HG02571 (cell line): ENCODE results near the gene GFOD1.
A peak's percentile ranks its signal among the peaks of the same experiment; 100 is the strongest.

Experiments
- ATAC-seq: cut with Tn5 transposase; IDR thresholded peaks from one replicate; pipeline ENCODE4 v1.9.1; 2021; ENCODE audit warnings: mild to moderate bottlenecking, moderate library complexity; ENCODE audit not compliant: unreplicated experiment

GFOD1 gene

DNA sequence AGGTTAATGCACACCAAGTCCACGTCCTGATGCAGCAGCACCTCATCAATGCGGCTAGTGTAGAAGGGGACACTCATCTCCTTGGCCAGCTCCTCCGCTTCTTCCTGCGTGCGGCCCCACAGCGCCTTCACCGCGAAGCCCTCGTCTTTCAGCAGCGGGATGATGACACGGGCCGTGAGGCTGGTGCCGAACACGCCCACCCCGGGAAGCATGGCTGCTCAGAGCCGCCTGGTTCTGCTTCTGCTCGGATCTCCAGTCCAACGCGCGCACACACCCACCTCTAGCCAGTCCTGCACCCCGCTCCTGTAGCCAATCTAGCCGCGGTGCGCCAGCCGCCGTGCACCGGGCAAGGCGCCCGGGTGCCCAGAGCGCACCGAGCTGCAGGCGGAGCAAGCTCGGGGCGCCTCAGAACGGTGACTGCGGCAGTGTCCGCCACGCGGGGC lies 700 bp downstream of the GFOD1 start:
- peak; percentile 25 for ATAC-seq

DNA sequence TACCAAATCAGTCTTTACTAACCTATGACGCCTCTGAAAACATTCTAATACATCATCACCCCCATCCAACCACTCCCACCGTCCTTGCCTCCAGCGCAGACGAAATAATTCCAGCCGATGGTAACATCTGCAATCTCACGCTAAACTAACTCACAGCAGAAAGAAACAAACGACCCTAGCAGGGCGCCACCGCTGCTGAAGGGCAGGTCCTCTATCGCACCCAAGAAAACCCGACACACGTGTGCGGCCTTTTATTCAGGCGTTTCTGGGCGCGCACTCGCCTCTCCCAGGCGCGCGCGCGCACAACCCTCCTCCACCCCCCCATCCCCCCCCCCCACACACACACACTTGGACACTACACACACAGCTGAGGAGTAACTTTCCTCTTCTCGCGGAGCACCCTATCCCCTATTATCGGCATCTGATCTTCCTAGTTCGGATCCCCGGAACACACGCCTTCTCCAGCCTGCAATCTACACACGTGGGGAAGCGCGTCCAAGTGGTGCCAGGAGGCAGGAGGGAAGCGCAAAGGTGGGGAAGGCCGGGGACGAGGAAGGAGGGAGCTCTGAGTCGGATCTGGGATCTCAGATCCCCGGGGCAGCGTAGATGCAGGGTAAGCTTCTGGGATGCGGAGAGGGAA lies 1.4 kb downstream of the GFOD1 start:
- no peak for ATAC-seq

DNA sequence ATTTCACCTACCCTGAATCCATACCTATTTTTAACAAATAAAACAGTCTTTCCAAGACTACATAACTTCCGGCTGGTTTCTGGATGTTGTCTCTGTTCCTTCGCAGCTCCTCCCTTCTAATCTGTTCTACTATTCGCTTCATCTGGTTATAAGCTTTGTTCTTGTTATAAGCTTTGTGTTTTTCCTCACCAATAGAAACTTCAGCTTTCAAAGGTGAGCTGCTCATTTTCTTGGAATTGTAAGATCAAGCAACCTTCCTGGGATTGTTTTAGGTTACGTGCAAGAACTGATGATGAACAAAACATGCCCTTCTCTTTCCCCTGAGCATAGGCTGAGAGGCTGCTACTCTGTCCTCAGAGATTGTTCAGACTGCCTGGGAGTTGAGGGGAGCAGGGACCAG lies 2.1 kb downstream of the GFOD1 start:
- ATAC-seq = no peak

GRCh38 chr6:13484827-13485226 lies 2.6 kb downstream of the GFOD1 start:
- ATAC-seq = no peak

DNA sequence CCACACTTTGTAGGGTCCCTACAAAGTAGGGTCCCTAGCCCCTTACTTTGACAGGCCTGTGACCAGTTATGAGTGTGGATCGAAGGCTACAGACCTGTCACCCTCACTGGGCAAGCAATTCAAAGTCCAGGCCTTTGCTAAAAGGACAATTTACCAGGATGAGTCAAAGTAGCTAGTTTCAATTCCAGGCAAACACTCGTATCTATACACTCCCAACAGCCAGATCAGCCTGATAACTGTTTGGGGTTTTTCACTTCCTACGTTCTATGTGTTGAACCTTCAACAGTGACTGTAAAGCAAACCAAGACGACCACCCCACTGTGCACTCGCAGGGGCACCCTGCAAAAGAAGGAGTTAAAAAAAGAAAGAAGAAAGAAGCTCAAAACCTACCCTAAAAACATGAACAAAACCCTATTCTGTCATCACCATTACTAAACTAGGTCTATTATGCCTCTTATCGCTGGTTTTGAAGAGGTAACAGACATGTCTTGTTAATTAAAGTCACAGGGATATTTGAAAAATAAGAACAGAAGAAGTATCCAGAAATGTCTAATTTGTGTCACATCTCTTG lies 3.2 kb downstream of the GFOD1 start:
- ATAC-seq = no peak

DNA sequence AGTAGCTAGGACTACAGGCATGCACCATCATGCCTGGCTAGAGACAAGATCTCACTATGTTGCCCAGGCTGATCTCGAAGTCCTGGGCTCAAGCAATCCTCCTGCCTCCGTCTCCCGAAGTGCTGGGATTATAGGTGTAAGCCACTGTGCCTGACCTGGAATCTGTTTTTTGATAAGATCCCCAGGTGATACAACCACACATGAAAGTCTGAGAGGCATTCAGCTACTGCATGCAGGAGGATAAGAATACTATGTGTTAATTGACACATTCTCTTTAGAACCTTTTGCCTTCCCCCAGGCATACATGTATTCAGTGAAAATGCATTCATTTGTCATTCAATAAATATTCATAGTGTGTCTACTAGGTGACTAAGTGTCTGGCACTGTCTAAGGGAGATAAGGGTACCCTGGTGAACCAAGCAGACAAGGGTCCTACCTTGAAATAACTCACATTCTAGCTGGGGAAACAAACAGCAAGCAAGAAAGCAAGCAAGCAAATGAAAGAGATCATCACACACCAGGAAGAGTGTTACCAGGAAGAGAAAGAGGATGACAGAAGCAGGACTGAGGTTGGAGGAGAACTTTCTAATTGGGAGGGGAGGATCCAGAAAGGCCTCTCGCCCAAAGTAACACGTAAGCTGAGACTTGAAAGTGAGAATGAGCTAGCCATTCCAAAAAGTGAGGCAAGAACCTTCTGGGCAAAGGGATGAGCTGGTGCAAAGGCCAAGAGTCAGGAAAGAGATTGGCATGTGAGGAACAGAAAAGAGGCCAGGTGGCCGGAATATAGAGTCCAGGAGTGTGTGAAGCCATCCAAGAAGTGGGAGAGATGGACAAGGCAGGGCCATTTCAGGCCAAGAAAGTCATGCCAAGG lies 6.5 kb downstream of the GFOD1 start:
- no peak for ATAC-seq

DNA sequence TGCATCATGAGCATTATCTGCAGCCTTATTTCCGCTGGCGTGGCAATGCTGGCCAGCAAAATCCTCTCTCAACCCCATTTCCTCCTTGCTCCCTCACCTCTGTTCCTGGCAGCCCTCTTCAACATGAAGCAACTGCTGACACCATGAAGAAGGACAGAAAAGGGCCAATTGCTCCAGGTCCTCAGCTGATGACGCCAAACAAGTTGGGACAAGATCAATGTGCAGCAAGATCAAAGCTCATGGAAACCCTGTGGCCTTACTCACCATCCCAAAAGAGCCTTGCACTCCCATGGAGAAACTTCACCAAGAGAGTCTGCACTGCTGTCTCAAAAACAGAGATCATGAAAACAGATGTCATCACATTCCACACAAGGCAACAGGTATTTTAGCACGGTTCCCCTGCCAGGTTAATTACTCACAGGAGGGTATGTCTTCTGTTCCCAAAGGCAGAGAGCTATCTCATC lies 7.4 kb downstream of the GFOD1 start:
- ATAC-seq = no peak

- ATAC-seq = no peak
Observed at GRCh38 chr6:13479206-13479800, 8.1 kb downstream of the GFOD1 start.

DNA sequence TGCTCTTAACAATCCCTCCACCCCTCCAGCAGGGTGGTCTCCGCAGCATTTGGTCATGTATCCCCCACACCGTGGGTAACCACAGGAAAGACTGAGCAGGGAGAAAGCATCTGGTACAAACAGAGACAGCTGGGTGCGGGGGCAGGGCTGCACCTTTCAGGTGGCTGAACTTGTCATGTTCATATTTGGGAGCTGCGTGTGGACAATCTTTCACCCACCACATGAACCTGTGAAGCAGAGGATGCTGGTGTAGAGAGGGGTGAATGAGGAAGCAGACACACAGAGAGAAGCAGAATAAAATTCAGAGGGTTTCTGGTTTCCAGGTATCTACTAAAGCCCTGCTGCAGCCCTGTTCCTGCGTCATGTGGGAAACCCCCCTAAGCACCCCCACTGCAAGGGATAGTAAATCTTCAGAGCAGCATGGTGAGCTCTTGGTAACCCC lies 8.9 kb downstream of the GFOD1 start:
- no peak for ATAC-seq

DNA sequence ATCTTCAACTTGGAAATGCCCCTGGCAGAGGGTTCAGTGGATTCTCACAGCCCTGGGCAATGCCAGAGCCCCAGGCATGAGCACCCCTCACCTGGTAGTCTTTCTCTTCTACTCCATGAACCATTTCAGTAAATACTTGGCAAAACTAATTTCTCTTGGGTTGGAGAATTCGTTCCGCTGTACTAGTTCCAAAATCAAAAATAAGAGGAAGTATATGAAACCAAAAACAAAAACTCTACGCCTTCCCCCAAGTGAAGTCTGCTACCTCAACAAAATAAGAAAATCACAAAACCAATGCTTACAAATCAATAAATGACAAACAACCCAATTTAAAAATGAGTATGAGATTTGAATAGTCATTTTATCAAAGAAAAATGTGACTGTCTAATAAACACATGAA lies 12.6 kb downstream of the GFOD1 start:
- no peak for ATAC-seq

GRCh38 chr6:13474360-13474759 lies 13.0 kb downstream of the GFOD1 start:
- ATAC-seq = no peak

- no peak for ATAC-seq
Observed at GRCh38 chr6:13473768-13474165, 13.6 kb downstream of the GFOD1 start.

DNA sequence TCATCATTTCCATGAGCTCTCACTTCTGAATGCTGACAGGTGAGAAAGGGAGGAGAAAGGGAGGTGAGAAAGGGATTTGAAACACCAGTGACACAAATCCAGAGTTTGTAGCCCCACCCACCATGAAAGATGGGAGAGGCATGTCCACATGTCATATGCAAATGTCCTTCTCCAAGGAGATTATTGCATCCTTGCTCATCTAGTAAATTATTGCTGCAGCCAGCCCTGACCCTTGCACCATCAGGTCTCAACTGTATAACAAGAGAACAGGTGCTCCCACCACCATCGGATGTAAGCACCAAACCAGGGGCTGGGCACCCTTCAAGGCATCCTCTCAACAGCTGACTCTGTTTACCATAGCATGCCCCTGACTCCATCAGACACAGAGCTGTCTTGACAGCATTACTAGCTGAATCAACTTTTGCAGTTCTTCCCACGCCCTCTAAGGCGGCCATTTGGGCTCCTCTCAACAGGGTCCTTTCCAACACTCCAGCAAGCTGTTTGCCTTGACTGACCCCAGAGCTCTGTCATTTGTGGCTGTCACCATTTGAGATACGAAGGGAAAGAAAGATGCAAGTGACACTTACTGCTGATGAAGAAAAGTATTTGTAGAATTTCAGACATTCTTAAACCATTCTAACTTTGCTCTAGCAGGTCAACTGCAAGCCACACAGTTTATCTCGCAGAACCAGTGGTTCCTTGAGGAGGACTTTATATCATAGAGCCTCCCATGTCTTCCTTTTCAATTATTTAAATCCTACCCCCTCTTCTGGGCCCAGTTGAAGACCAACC lies 14.2 kb downstream of the GFOD1 start:
- no peak for ATAC-seq

GRCh38 chr6:13472099-13472498 lies 15.3 kb downstream of the GFOD1 start:
- no peak for ATAC-seq

DNA sequence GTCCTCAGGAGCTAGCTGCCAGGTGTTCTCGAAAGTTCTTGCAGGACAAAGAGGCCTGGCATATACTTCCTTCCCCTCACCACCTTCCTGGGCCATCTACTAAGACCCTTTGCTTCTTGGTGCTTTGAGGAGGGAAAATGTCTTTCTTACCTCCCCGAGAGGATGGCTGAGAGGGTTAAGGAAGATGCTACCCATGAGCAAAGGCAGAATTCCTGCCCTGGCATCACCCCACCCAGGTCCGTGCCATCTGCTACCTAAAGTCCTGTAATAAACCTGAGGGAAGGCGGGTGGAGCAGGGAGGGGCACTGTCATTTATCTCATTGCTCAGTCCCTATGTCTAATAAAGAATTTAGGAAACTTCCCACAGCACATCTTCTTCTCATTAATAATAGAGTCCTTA lies 16.2 kb downstream of the GFOD1 start:
- no peak for ATAC-seq

DNA sequence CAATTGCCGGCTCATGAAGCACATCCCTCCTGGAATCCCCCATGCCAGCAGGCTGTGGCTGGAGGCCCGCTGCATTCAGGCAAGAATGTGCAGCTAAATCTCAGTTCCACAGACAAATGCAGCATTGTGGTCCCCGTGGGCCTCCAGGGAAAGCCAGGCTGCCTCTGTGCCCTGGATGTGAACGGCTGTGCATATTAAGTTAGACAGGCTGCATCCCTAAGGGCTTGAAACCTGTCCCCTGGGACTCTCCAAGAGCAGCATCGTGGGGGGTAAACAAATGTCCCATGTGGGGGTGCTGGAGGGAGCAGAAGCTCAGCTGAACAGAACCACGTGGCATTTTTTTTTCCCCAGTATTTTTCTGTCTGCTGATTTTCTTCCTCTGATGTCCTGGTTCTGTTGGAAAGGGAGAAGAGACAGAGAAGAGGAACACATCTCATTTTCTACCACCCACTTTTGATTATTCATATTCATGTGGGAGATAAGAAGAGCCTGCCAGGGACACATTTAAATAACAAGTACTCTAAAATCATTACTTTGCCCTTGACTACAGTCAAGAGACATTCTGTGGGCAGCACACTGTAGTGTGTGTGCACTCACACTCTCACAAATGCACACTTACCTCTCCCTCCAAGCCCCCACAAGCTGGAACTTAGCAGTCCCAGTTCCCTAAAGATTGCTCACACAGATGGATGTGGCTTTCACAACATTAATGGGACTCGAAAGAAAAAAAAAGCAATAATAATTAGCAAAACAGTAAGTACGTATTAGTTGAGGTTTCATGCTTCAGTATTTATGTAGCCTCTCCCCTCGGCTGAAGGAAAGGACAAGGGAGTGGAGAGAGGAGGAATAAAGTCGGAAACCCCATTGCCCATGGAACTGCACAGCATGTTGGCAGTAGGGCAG lies 16.9 kb downstream of the GFOD1 start:
- ATAC-seq = no peak

GRCh38 chr6:13469693-13470092 lies 17.7 kb downstream of the GFOD1 start:
- ATAC-seq = no peak

- no peak for ATAC-seq
Observed at GRCh38 chr6:13468839-13469238, 18.6 kb downstream of the GFOD1 start.

GRCh38 chr6:13467216-13467600 lies 20.2 kb downstream of the GFOD1 start:
- no peak for ATAC-seq
